HepG2 (cell line): Measurements from ENCODE around the gene NUDT22. TPM values are rescaled to one million over a fixed set of nuclear protein-coding genes. Genes with fewer than 3 reads are reported as not detected.

Experiments used
- BCLAF1 ChIP-seq: fragments of 450-650 bp; IDR thresholded peaks from 2 replicates; pipeline ENCODE4 v1.6.1; 2017; ENCODE audit warnings: mild to moderate bottlenecking
- BORCS8-MEF2B ChIP-seq: sonication (generic); formaldehyde crosslinking; IDR thresholded peaks from 2 replicates; pipeline ENCODE4 v1.8.0; 2022; ENCODE audit warnings: mild to moderate bottlenecking, missing genetic modification reagents
- CREM ChIP-seq, 2 experiments: sonication (generic) in 1 of 2; formaldehyde crosslinking in 1 of 2; IDR thresholded peaks; 2 replicates each; pipeline versions ENCODE4 v1.4.0 to v1.6.1; 2016 to 2020; ENCODE audit warnings: antibody characterized with exemption in 1 of 2, mild to moderate bottlenecking in 1 of 2, missing genetic modification reagents in 1 of 2
- FOXO1 ChIP-seq: sonication (generic); formaldehyde crosslinking; IDR thresholded peaks from 2 replicates; pipeline ENCODE4 v1.4.0; 2020; ENCODE audit warnings: missing genetic modification reagents
- GABPA ChIP-seq, 2 experiments: IDR thresholded peaks; 2 replicates each; pipeline ENCODE4 v1.6.1; 2011 to 2016; ENCODE audit warnings: low read depth in 2 of 2, low read length in 1 of 2, missing biosample characterization in 1 of 2, missing genetic modification characterization in 1 of 2
- IKZF5 ChIP-seq: IDR thresholded peaks from 2 replicates; pipeline ENCODE4 v1.6.1; 2018; ENCODE audit warnings: missing genetic modification reagents, mild to moderate bottlenecking, missing compliant biosample characterization
- MAFG ChIP-seq: sonication (generic); formaldehyde crosslinking; IDR thresholded peaks from 2 replicates; pipeline ENCODE4 v1.5.1; 2020; ENCODE audit warnings: mild to moderate bottlenecking, missing genetic modification reagents
- NCOA2 ChIP-seq: sonication (generic); formaldehyde crosslinking; IDR thresholded peaks from 2 replicates; pipeline ENCODE4 v1.8.0; 2022; ENCODE audit warnings: inconsistent platforms
- NR2F1 ChIP-seq, 2 experiments: fragments of 450-650 bp in 1 of 2; formaldehyde crosslinking in 1 of 2; IDR thresholded peaks; 2 replicates each; pipeline versions ENCODE4 v1.5.0 to v1.6.1; 2016 to 2020; ENCODE audit warnings: mild to moderate bottlenecking in 1 of 2, missing compliant biosample characterization in 1 of 2, missing genetic modification reagents in 1 of 2, moderate library complexity in 1 of 2
- SALL2 ChIP-seq: sonication (generic); formaldehyde crosslinking; IDR thresholded peaks from 2 replicates; pipeline ENCODE4 v1.8.1; 2023; ENCODE audit warnings: mild to moderate bottlenecking, missing genetic modification reagents, inconsistent platforms
- SP1 ChIP-seq, 2 experiments: fragments of 450-650 bp in 1 of 2; sonication (generic) in 1 of 2; formaldehyde crosslinking in 1 of 2; IDR thresholded peaks; 2 replicates each; pipeline versions ENCODE4 v1.4.0 to v1.6.1; 2016 to 2020; ENCODE audit warnings: missing genetic modification reagents in 1 of 2
- ZKSCAN8 ChIP-seq: IDR thresholded peaks from 2 replicates; pipeline ENCODE4 v1.6.1; 2016; ENCODE audit warnings: borderline replicate concordance, missing genetic modification reagents, missing compliant biosample characterization
- ZNF335 ChIP-seq: sonication (generic); formaldehyde crosslinking; IDR thresholded peaks from 2 replicates; pipeline ENCODE4 v1.4.0; 2020; ENCODE audit warnings: missing genetic modification reagents
- ZNF33A ChIP-seq: sonication (generic); formaldehyde crosslinking; IDR thresholded peaks from 2 replicates; pipeline ENCODE4 v1.5.1; 2020; ENCODE audit warnings: missing genetic modification reagents, mild to moderate bottlenecking, moderate library complexity, borderline replicate concordance
- ZNF746 ChIP-seq: sonication (generic); formaldehyde crosslinking; IDR thresholded peaks from 2 replicates; pipeline ENCODE4 v1.8.0; 2022; ENCODE audit warnings: mild to moderate bottlenecking, missing genetic modification reagents
- polyA plus RNA-seq, 8 experiments: library from polyadenylated mRNA; depleted of rRNA in 3 of 8; stranded (reverse) in 7 of 8; unstranded in 1 of 8; fragments of >200 nt; fragmentation: Illumina TruSeq in 4 of 8; extraction: Trizol in 4 of 8; gene quantifications; 2 replicates each; pipeline versions ENCODE4 v1.2.1 to v1.2.3, GENCODE V29; 2011 to 2016; ENCODE audit warnings: low read depth in 4 of 8, missing spikeins in 1 of 8, mixed read lengths in 1 of 8; ENCODE audit not compliant: insufficient read depth in 1 of 8
- total RNA-seq, 5 experiments: library from RNA; depleted of rRNA; stranded (reverse); fragments of >200 nt; fragmentation: Illumina TruSeq; extraction: Trizol; gene quantifications; 2 replicates each; pipeline ENCODE4 v1.2.3, GENCODE V29; 2016; ENCODE audit warnings: low read depth in 1 of 5
- TF ChIP-seq, protein P1 (sequence below), 2 experiments: fragments of 450-650 bp in 1 of 2; sonication (generic) in 1 of 2; formaldehyde crosslinking; IDR thresholded peaks; 2 replicates each; pipeline versions ENCODE4 v1.5.0 to v1.8.0; 2020 to 2022; ENCODE audit warnings: mild to moderate bottlenecking in 1 of 2, missing genetic modification reagents in 1 of 2
- TF ChIP-seq, protein P2 (sequence below): sonication (generic); formaldehyde crosslinking; IDR thresholded peaks from 2 replicates; pipeline ENCODE4 v1.8.1; 2022; ENCODE audit warnings: low read depth, mild to moderate bottlenecking, missing genetic modification reagents
- TF ChIP-seq, protein P3 (sequence below): sonication (generic); formaldehyde crosslinking; IDR thresholded peaks from 2 replicates; pipeline ENCODE4 v1.4.0; 2020; ENCODE audit warnings: missing genetic modification reagents, borderline replicate concordance

The NUDT22 gene
- total and polyA plus RNA-seq, 2 of the 13 experiments (the other 11 are each of a cell fraction or from before 2014, with no cell fraction given), result 33.5 to 39.8 TPM

DNA sequence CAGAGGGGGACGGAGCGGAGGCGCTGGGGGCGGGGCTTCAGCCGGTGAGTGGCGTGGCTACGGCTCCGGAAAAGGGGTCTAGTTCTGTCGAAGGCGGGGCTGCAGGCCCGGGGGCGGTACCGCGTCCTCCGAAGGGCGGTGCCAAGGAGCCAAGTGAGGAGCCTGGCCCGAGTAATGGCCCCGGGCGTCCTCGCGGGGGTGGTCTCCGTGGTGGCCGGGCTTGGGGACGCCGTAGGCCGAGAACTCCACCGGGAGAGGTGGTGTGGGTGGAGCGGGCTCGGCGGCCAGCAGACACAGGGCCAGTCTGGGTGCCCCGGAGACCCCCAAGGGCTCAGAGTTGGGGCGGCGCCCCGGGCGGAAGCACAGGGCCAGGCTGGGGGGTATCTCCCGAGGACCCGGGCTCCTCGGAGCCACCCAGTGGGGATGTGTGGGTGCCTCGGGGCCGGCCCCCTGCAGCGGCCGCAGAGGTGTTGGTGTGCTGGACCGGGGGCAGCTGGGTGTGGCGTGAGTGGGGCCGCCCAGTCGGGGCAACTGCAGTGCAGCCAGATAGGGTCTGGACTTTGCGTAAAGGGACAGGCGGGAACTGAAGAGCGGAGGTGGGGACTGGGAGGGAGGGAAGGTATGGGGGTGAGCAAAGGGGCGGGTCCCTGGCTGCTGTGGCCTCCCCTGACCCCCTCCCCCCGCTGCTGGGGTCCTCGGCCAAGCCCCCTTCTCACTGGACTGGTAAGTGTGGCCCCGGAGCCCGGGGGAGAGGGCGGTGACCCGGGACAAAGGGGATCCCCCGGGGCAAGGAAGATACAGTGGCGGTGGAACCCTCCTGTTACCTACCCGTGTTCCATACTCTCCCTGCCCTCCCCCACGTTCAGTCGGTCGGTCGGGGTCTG, 15.7 kb downstream of the NUDT22 start (continued):
- no peak for TF ChIP-seq BCLAF1
- no peak for TF ChIP-seq ZNF335 (CRISPR knock-in tag)
- TF ChIP-seq ZKSCAN8 (CRISPR knock-in tag), result no peak
- TF ChIP-seq, protein P1, sequence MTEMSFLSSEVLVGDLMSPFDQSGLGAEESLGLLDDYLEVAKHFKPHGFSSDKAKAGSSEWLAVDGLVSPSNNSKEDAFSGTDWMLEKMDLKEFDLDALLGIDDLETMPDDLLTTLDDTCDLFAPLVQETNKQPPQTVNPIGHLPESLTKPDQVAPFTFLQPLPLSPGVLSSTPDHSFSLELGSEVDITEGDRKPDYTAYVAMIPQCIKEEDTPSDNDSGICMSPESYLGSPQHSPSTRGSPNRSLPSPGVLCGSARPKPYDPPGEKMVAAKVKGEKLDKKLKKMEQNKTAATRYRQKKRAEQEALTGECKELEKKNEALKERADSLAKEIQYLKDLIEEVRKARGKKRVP (CRISPR knock-in tag; IDR thresholded peaks at IDR 0.05), result no peak
- TF ChIP-seq, protein P2, sequence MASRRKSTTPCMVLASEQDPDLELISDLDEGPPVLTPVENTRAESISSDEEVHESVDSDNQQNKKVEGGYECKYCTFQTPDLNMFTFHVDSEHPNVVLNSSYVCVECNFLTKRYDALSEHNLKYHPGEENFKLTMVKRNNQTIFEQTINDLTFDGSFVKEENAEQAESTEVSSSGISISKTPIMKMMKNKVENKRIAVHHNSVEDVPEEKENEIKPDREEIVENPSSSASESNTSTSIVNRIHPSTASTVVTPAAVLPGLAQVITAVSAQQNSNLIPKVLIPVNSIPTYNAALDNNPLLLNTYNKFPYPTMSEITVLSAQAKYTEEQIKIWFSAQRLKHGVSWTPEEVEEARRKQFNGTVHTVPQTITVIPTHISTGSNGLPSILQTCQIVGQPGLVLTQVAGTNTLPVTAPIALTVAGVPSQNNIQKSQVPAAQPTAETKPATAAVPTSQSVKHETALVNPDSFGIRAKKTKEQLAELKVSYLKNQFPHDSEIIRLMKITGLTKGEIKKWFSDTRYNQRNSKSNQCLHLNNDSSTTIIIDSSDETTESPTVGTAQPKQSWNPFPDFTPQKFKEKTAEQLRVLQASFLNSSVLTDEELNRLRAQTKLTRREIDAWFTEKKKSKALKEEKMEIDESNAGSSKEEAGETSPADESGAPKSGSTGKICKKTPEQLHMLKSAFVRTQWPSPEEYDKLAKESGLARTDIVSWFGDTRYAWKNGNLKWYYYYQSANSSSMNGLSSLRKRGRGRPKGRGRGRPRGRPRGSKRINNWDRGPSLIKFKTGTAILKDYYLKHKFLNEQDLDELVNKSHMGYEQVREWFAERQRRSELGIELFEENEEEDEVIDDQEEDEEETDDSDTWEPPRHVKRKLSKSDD (CRISPR knock-in tag), result 0 out of 2 replicates have a peak, but pooled peaks have one; percentile 22
- no peak for TF ChIP-seq SP1 (IDR thresholded peaks at IDR 0.05)
- peak; percentile 78 for TF ChIP-seq SP1 (CRISPR knock-in tag; IDR thresholded peaks at IDR 0.05)
- TF ChIP-seq NR2F1 (CRISPR knock-in tag; IDR thresholded peaks at IDR 0.05), result no peak
- 0 out of 2 replicates have a peak, but pooled peaks have one; percentile 9 for TF ChIP-seq SALL2 (CRISPR knock-in tag)
- TF ChIP-seq MAFG, result no peak
- TF ChIP-seq, protein P3, sequence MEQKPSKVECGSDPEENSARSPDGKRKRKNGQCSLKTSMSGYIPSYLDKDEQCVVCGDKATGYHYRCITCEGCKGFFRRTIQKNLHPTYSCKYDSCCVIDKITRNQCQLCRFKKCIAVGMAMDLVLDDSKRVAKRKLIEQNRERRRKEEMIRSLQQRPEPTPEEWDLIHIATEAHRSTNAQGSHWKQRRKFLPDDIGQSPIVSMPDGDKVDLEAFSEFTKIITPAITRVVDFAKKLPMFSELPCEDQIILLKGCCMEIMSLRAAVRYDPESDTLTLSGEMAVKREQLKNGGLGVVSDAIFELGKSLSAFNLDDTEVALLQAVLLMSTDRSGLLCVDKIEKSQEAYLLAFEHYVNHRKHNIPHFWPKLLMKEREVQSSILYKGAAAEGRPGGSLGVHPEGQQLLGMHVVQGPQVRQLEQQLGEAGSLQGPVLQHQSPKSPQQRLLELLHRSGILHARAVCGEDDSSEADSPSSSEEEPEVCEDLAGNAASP, result 0 out of 2 replicates have a peak, but pooled peaks have one; percentile 7
- no peak for TF ChIP-seq ZNF33A
- TF ChIP-seq FOXO1 (CRISPR knock-in tag), result no peak
- peak; percentile 42; the same call in 1 of the 2 replicates for TF ChIP-seq ZNF746 (CRISPR knock-in tag)
- TF ChIP-seq IKZF5, result no peak
- TF ChIP-seq CREM (IDR thresholded peaks at IDR 0.05), result no peak
- no peak for TF ChIP-seq CREM (CRISPR knock-in tag; IDR thresholded peaks at IDR 0.05)
- TF ChIP-seq BORCS8-MEF2B (CRISPR knock-in tag), result no peak
- no peak for TF ChIP-seq GABPA (IDR thresholded peaks at IDR 0.05; ENCODE audit: low read depth, low read length)
- TF ChIP-seq GABPA (CRISPR knock-in tag; IDR thresholded peaks at IDR 0.05; ENCODE audit: low read depth), result no peak
- no peak for TF ChIP-seq NCOA2 (CRISPR knock-in tag)
